Measurements from ENCODE around the gene THOC6.

The THOC6 gene

GRCh38 chr16:3019594-3020246, 4.1 kb upstream of the THOC6 start:
- ATAC-seq (ENCODE audit: low read depth), result no peak

GRCh38 chr16:3020247-3020603, 3.6 kb upstream of the THOC6 start, which contains the start of gene TNFRSF12A:
Gene TNFRSF12A, plus strand, starts transcription at chr16:3020368. Its CDS starts 30 bp downstream, at chr16:3020398.
- ATAC-seq (ENCODE audit: low read depth), result no peak
- H3K27ac ChIP-seq (ENCODE audit: poor library complexity, severe bottlenecking), result peak within 1 kb of the TSS; percentile 100

More at GRCh38 chr16:3019594-3020246, 4.1 kb upstream of the THOC6 start:
- no peak for DNase-seq (ENCODE audit: low spot score)
- H3K27ac ChIP-seq (ENCODE audit: poor library complexity, severe bottlenecking), result peak overlapping the region; percentile 100
- peak overlapping the region; percentile 89 for H3K4me3 ChIP-seq (ENCODE audit: severe bottlenecking)
- peaks cover 7% of the 10 kb centered on the region for H3K4me1 ChIP-seq (ENCODE audit: insufficient read depth, poor library complexity, severe bottlenecking)
- no peaks in the 10 kb centered on the region for H3K27me3 ChIP-seq (ENCODE audit: insufficient read depth, poor library complexity, severe bottlenecking)
- no peaks in the 10 kb centered on the region for H3K9me3 ChIP-seq (ENCODE audit: severe bottlenecking)
- H3K36me3 ChIP-seq (ENCODE audit: low read depth), result peaks cover 26% of the 10 kb centered on the region
- TF ChIP-seq CTCF (IDR thresholded peaks at IDR 0.05; ENCODE audit: poor library complexity, severe bottlenecking), result no peak

GRCh38 chr16:3020604-3021448, 3.0 kb upstream of the THOC6 start:
- Histone ChIP-seq H3K9me3 (ENCODE audit: severe bottlenecking) (no peaks in the 10 kb centered on the region), H3K36me3 (ENCODE audit: low read depth) (peaks cover 29% of the 10 kb centered on the region), H3K4me3 (ENCODE audit: severe bottlenecking) (peak overlapping the region; percentile 89), H3K4me1 (ENCODE audit: insufficient read depth, poor library complexity, severe bottlenecking) (peaks cover 7% of the 10 kb centered on the region), H3K27ac (ENCODE audit: poor library complexity, severe bottlenecking) (peak overlapping the region; percentile 100), H3K27me3 (ENCODE audit: insufficient read depth, poor library complexity, severe bottlenecking) (no peaks in the 10 kb centered on the region)
- ATAC-seq (ENCODE audit: low read depth) (peak; percentile 25), DNase-seq (ENCODE audit: low spot score) (peak; percentile 96)
- TF ChIP-seq CTCF (IDR thresholded peaks at IDR 0.05; ENCODE audit: poor library complexity, severe bottlenecking), result no peak

More at GRCh38 chr16:3020247-3020603, 3.6 kb upstream of the THOC6 start, which contains the start of gene TNFRSF12A:
- DNase-seq (ENCODE audit: low spot score), result no peak
- Histone ChIP-seq H3K36me3 (ENCODE audit: low read depth) (peaks cover 26% of the 10 kb centered on the region), H3K9me3 (ENCODE audit: severe bottlenecking) (no peaks in the 10 kb centered on the region), H3K4me3 (ENCODE audit: severe bottlenecking) (peak within 1 kb of the TSS; percentile 89), H3K27me3 (ENCODE audit: insufficient read depth, poor library complexity, severe bottlenecking) (no peaks in the 10 kb centered on the region), H3K4me1 (ENCODE audit: insufficient read depth, poor library complexity, severe bottlenecking) (peaks cover 7% of the 10 kb centered on the region)
- TF ChIP-seq CTCF (IDR thresholded peaks at IDR 0.05; ENCODE audit: poor library complexity, severe bottlenecking), result no peak

GRCh38 chr16:3021449-3022207, 2.2 kb upstream of the THOC6 start:
- peak overlapping the region; percentile 100 for H3K27ac ChIP-seq (ENCODE audit: poor library complexity, severe bottlenecking)
- peak; percentile 35 for ATAC-seq (ENCODE audit: low read depth)
- H3K27me3 ChIP-seq (ENCODE audit: insufficient read depth, poor library complexity, severe bottlenecking), result no peaks in the 10 kb centered on the region
- H3K4me3 ChIP-seq (ENCODE audit: severe bottlenecking), result peak overlapping the region; percentile 89
- H3K9me3 ChIP-seq (ENCODE audit: severe bottlenecking), result no peaks in the 10 kb centered on the region
- peaks cover 37% of the 10 kb centered on the region for H3K36me3 ChIP-seq (ENCODE audit: low read depth)
- H3K4me1 ChIP-seq (ENCODE audit: insufficient read depth, poor library complexity, severe bottlenecking), result peaks cover 7% of the 10 kb centered on the region
- TF ChIP-seq CTCF (IDR thresholded peaks at IDR 0.05; ENCODE audit: poor library complexity, severe bottlenecking), result peak; percentile 33
- peak; percentile 98 for DNase-seq (ENCODE audit: low spot score)
